Heart left ventricle (tissue), 13 donors: ENCODE data around the gene KIAA0825.

Experiments
- POLR2A ChIP-seq, 2 donors: fragments of 450-650 bp; IDR thresholded peaks; one replicate each; pipeline ENCODE4 v1.6.1; 2017; ENCODE audit warnings: antibody characterized with exemption in 2 of 2, mild to moderate bottlenecking in 2 of 2, moderate library complexity in 2 of 2
- TF ChIP-seq, protein P1 (sequence below), 12 donors: fragments of 200-600 bp; sonication (generic) in 4 of 12; IDR thresholded peaks; one replicate each; pipeline versions ENCODE4 v1.5.0 to v1.8.0; 2018 to 2022; ENCODE audit warnings: antibody characterized with exemption in 12 of 12, mild to moderate bottlenecking in 5 of 12
- donor health status: ischemic (EF 13 %, LVEDD 7.1; RV severe dilation, severe dysfunction).
- donor health status: DM: no; HTN: yes; CAD: no.
- donor health status: DM: no; HTN: no; CAD: no.
- donor health status: ischemic (EF 25% LVEDD 6.9; RV normal size, moderate dysfunction).
- donor health status: ischemic (EF 25% LVEDD 5.7; RV mildly dilated, moderate dysfunction).
- donor health status: ischemic (EF 35%, LVEDD 5.7; RV mildly dilated, moderate dysfunction).
- donor health status: nonischemic (EF 11% LVEDD 7.7; RV severe dilation, severe dysfunction).
- donor health status: DM: yes; HTN: yes; CAD: no.
- donor health status: PGD.
- donor health status: ischemic (EF 29% LVEDD 5.4; RV normal size, mild dysfunction).
- donor health status: nonischemic (EF 23%, LVEDD 6.1; RV moderate dilation, normal function).

- TF ChIP-seq, protein P1, sequence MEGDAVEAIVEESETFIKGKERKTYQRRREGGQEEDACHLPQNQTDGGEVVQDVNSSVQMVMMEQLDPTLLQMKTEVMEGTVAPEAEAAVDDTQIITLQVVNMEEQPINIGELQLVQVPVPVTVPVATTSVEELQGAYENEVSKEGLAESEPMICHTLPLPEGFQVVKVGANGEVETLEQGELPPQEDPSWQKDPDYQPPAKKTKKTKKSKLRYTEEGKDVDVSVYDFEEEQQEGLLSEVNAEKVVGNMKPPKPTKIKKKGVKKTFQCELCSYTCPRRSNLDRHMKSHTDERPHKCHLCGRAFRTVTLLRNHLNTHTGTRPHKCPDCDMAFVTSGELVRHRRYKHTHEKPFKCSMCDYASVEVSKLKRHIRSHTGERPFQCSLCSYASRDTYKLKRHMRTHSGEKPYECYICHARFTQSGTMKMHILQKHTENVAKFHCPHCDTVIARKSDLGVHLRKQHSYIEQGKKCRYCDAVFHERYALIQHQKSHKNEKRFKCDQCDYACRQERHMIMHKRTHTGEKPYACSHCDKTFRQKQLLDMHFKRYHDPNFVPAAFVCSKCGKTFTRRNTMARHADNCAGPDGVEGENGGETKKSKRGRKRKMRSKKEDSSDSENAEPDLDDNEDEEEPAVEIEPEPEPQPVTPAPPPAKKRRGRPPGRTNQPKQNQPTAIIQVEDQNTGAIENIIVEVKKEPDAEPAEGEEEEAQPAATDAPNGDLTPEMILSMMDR (IDR thresholded peaks at IDR 0.05) = no peak
- TF ChIP-seq POLR2A (IDR thresholded peaks at IDR 0.05) = no peak
These were observed 102.3 kb downstream of the KIAA0825 start for GRCh38 chr5:94516148-94516547.
